ENCODE data around the gene EGFLAM.

EGFLAM gene

GRCh38 chr5:38426986-38427950, 168.9 kb downstream of the EGFLAM start:
- Mint-ChIP-seq H3K27ac (peak overlapping the region in 1 of 2 donors; percentile 52), H3K9me3 (no peaks in the 10 kb centered on the region), H3K4me1 (no peaks in the 10 kb centered on the region), H3K27me3 (peaks cover 30% of the 10 kb centered on the region), H3K4me3 (no peak overlapping the region)
- DNase-seq (no peak), ATAC-seq (no peak)

GRCh38 chr5:38431242-38431853, 173.0 kb downstream of the EGFLAM start:
- ATAC-seq (no peak), DNase-seq (no peak)
- Mint-ChIP-seq H3K4me3 (no peak overlapping the region), H3K9me3 (no peaks in the 10 kb centered on the region), H3K27me3 (peaks cover 52% of the 10 kb centered on the region), H3K27ac (no peak overlapping the region), H3K4me1 (no peaks in the 10 kb centered on the region)

GRCh38 chr5:38433160-38433861, 175.0 kb downstream of the EGFLAM start:
- Mint-ChIP-seq H3K4me1 (no peaks in the 10 kb centered on the region), H3K4me3 (no peak overlapping the region), H3K9me3 (no peaks in the 10 kb centered on the region), H3K27me3 (peaks cover 68% of the 10 kb centered on the region), H3K27ac (no peak overlapping the region)
- no peak for DNase-seq
- ATAC-seq, result no peak

GRCh38 chr5:38434966-38435705, 176.8 kb downstream of the EGFLAM start:
- Mint-ChIP-seq H3K27me3 (peaks cover 69% of the 10 kb centered on the region), H3K4me3 (no peak overlapping the region), H3K9me3 (no peaks in the 10 kb centered on the region), H3K27ac (no peak overlapping the region), H3K4me1 (no peaks in the 10 kb centered on the region)
- DNase-seq (no peak), ATAC-seq (no peak)

GRCh38 chr5:38438757-38439156, 180.4 kb downstream of the EGFLAM start:
- Mint-ChIP-seq H3K4me3 (no peak overlapping the region), H3K4me1 (no peaks in the 10 kb centered on the region), H3K9me3 (no peaks in the 10 kb centered on the region), H3K27ac (no peak overlapping the region), H3K27me3 (peaks cover 70% of the 10 kb centered on the region)
- DNase-seq (no peak), ATAC-seq (no peak)

GRCh38 chr5:38441453-38442246, 183.3 kb downstream of the EGFLAM start:
- Mint-ChIP-seq H3K4me1 (no peaks in the 10 kb centered on the region), H3K27ac (no peak overlapping the region), H3K27me3 (peaks cover 69% of the 10 kb centered on the region), H3K4me3 (no peak overlapping the region), H3K9me3 (no peaks in the 10 kb centered on the region)
- DNase-seq, result peak; percentile 78 to 83
- ATAC-seq, result peak; percentile 99

GRCh38 chr5:38442247-38442573, 183.9 kb downstream of the EGFLAM start:
- no peak for ATAC-seq
- DNase-seq, result no peak
- no peaks in the 10 kb centered on the region for H3K4me1 Mint-ChIP-seq
- peaks cover 69% of the 10 kb centered on the region for H3K27me3 Mint-ChIP-seq
- no peak overlapping the region for H3K4me3 Mint-ChIP-seq
- no peak overlapping the region for H3K27ac Mint-ChIP-seq
- no peaks in the 10 kb centered on the region for H3K9me3 Mint-ChIP-seq

GRCh38 chr5:38443390-38443789, 185.0 kb downstream of the EGFLAM start:
- no peak for DNase-seq
- Mint-ChIP-seq H3K27me3 (peaks cover 73% of the 10 kb centered on the region), H3K4me1 (no peaks in the 10 kb centered on the region), H3K4me3 (no peak overlapping the region), H3K27ac (no peak overlapping the region), H3K9me3 (no peaks in the 10 kb centered on the region)
- no peak for ATAC-seq

- Mint-ChIP-seq H3K4me1 (no peaks in the 10 kb centered on the region), H3K9me3 (no peaks in the 10 kb centered on the region), H3K4me3 (no peak overlapping the region), H3K27me3 (peaks cover 84% of the 10 kb centered on the region), H3K27ac (no peak overlapping the region)
- ATAC-seq (peak; percentile 21), DNase-seq (no peak)
Measured at GRCh38 chr5:38445374-38446028, 187.1 kb downstream of the EGFLAM start.

- no peaks in the 10 kb centered on the region for H3K4me1 Mint-ChIP-seq
- H3K4me3 Mint-ChIP-seq, result no peak overlapping the region
- no peaks in the 10 kb centered on the region for H3K9me3 Mint-ChIP-seq
- no peak for DNase-seq
- no peak for ATAC-seq
- H3K27ac Mint-ChIP-seq, result peak overlapping the region in 1 of 2 donors; percentile 41
- peaks cover 84% of the 10 kb centered on the region for H3K27me3 Mint-ChIP-seq
Measured at GRCh38 chr5:38446029-38446522, 187.7 kb downstream of the EGFLAM start.

GRCh38 chr5:38447056-38447455, 188.7 kb downstream of the EGFLAM start:
- no peak overlapping the region for H3K4me3 Mint-ChIP-seq
- no peaks in the 10 kb centered on the region for H3K4me1 Mint-ChIP-seq
- no peak for ATAC-seq
- H3K9me3 Mint-ChIP-seq, result no peaks in the 10 kb centered on the region
- H3K27me3 Mint-ChIP-seq, result peaks cover 83% of the 10 kb centered on the region
- no peak overlapping the region for H3K27ac Mint-ChIP-seq
- no peak for DNase-seq

GRCh38 chr5:38447786-38448185, 189.4 kb downstream of the EGFLAM start:
- ATAC-seq (no peak), DNase-seq (no peak)
- no peak overlapping the region for H3K27ac Mint-ChIP-seq
- no peak overlapping the region for H3K4me3 Mint-ChIP-seq
- H3K9me3 Mint-ChIP-seq, result no peaks in the 10 kb centered on the region
- peaks cover 4% of the 10 kb centered on the region for H3K4me1 Mint-ChIP-seq
- peaks cover 88% of the 10 kb centered on the region for H3K27me3 Mint-ChIP-seq

GRCh38 chr5:38448568-38449350, 190.4 kb downstream of the EGFLAM start:
- Mint-ChIP-seq H3K27me3 (peaks cover 88% of the 10 kb centered on the region), H3K4me3 (no peak overlapping the region)
- no peak for DNase-seq

More at GRCh38 chr5:38448568-38449350, 190.4 kb downstream of the EGFLAM start:
- Mint-ChIP-seq H3K4me1 (peaks cover 14% of the 10 kb centered on the region), H3K27ac (no peak overlapping the region), H3K9me3 (no peaks in the 10 kb centered on the region)
- no peak for ATAC-seq
